Tibial nerve (tissue), 3 donors: ENCODE measurements around the gene MCF2L.

ENCODE experiments used
- POLR2A ChIP-seq, 2 donors: fragments of 450-650 bp; IDR thresholded peaks; one replicate each; pipeline ENCODE4 v1.6.1; 2017; ENCODE audit warnings: antibody characterized with exemption in 2 of 2, mild to moderate bottlenecking in 2 of 2, moderate library complexity in 2 of 2
- TF ChIP-seq, protein P1 (sequence below), 5 experiments: fragments of 200-600 bp in 3 of 5; fragments of 450-650 bp in 2 of 5; sonication (generic) in 3 of 5; IDR thresholded peaks; one replicate each; pipeline ENCODE4 v1.5.1; 2016 to 2019; ENCODE audit warnings: antibody characterized with exemption in 5 of 5, mild to moderate bottlenecking in 3 of 5, moderate library complexity in 2 of 5

DNA sequence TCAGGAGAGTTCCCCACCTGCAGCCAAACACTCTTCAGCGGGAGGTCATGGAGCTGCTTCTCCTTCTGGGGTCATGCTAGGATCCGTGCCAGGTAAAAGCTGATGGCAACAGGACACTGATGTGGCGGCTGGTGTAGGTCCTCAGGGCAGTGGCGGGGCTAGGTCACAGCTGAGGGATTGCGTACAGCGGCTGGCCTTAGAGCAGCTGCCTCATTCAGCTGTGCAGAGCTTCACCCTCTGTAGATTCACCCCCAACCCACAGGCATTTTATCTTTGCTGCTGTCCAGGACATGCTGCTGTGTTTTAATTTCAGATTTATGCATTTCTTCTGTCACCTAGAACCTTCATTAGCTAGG is 2.3 kb downstream of the MCF2L start:
- TF ChIP-seq, protein P1, sequence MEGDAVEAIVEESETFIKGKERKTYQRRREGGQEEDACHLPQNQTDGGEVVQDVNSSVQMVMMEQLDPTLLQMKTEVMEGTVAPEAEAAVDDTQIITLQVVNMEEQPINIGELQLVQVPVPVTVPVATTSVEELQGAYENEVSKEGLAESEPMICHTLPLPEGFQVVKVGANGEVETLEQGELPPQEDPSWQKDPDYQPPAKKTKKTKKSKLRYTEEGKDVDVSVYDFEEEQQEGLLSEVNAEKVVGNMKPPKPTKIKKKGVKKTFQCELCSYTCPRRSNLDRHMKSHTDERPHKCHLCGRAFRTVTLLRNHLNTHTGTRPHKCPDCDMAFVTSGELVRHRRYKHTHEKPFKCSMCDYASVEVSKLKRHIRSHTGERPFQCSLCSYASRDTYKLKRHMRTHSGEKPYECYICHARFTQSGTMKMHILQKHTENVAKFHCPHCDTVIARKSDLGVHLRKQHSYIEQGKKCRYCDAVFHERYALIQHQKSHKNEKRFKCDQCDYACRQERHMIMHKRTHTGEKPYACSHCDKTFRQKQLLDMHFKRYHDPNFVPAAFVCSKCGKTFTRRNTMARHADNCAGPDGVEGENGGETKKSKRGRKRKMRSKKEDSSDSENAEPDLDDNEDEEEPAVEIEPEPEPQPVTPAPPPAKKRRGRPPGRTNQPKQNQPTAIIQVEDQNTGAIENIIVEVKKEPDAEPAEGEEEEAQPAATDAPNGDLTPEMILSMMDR (IDR thresholded peaks at IDR 0.05): no peak
- TF ChIP-seq POLR2A (IDR thresholded peaks at IDR 0.05): no peak
